Mammary epithelial cell (primary cell): Measurements from ENCODE around the gene FCGR1A.
"Not testable (repeated sequence)": the region's sequence is repeated elsewhere in the genome, so short reads cannot be mapped to it uniquely, and the experiment has no call there.

Experiments used
- EZH2 ChIP-seq: IDR thresholded peaks from 2 replicates; pipeline ENCODE4 v1.6.1; 2012; ENCODE audit warnings: low read length, inconsistent platforms, borderline replicate concordance
- TF ChIP-seq, protein P1 (sequence below), 2 donors: IDR thresholded peaks in 1 of 2; conservative IDR thresholded peaks in 1 of 2; 2 replicates each; pipeline ENCODE4 v1.5.1; 2011 to 2012; ENCODE audit warnings: inconsistent platforms in 2 of 2, low read length in 2 of 2, mild to moderate bottlenecking in 2 of 2, control low read depth in 1 of 2, low read depth in 1 of 2; ENCODE audit not compliant: insufficient read depth in 1 of 2; ENCODE audit errors: extremely low read depth in 1 of 2

DNA sequence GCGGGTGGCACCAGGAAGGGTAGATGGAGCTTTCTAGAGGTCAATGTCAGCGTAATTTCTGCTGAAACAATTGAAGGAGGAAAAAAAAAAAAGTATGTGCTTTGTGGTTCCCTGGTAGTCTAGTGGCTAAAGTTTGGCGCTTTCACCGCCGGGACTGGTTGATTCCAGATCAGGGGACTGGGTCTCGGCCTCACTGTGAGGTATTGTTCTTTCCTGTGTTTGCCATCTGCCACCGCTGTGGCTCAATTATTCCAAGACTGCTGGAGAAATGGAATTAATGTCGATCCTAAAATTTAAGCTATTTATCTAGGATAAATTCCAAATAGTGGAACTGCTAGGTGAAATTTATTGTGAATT lies 34.4 kb upstream of the FCGR1A start:
- TF ChIP-seq EZH2 = not testable (repeated sequence)
- TF ChIP-seq, protein P1, sequence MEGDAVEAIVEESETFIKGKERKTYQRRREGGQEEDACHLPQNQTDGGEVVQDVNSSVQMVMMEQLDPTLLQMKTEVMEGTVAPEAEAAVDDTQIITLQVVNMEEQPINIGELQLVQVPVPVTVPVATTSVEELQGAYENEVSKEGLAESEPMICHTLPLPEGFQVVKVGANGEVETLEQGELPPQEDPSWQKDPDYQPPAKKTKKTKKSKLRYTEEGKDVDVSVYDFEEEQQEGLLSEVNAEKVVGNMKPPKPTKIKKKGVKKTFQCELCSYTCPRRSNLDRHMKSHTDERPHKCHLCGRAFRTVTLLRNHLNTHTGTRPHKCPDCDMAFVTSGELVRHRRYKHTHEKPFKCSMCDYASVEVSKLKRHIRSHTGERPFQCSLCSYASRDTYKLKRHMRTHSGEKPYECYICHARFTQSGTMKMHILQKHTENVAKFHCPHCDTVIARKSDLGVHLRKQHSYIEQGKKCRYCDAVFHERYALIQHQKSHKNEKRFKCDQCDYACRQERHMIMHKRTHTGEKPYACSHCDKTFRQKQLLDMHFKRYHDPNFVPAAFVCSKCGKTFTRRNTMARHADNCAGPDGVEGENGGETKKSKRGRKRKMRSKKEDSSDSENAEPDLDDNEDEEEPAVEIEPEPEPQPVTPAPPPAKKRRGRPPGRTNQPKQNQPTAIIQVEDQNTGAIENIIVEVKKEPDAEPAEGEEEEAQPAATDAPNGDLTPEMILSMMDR (conservative IDR thresholded peaks at IDR 0.05 in 1 of 2, IDR thresholded peaks at IDR 0.05 in 1 of 2; ENCODE audit: extremely low read depth in 1 of 2, insufficient read depth in 1 of 2, low read depth in 1 of 2, low read length in 2 of 2) = not testable (repeated sequence)
